ENCODE data around the gene OSGIN1. TPM values are rescaled to one million over a fixed set of nuclear protein-coding genes. Genes with fewer than 3 reads are reported as not detected.

OSGIN1 gene
- polyA plus RNA-seq, 1 donor from 2014 or later = 2.1 TPM

DNA sequence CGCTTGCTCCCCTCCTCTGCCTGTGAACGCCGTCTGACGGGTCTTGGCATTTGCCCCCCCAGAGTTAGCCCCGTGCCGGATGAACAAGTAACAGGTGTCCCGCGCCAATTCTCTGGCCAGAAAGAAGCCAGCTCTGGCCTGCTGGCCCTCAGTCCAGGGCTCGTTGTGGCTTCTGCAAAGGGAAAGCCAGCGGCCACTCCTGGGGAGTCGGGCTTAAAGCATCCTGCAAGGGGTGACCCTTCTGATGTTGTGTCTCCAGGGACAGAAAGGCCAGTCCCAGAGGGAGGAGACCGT is 18.4 kb upstream of the OSGIN1 start:
- H2AFZ ChIP-seq (ENCODE audit: low read depth, low read length) = no peak overlapping the region
- no peaks in the 10 kb centered on the region for H3K27me3 ChIP-seq (ENCODE audit: insufficient read depth, low read depth, low read length)
- no peak overlapping the region for H3K4me2 ChIP-seq (ENCODE audit: low read length)
- no peaks in the 10 kb centered on the region for H4K20me1 ChIP-seq (ENCODE audit: insufficient read depth)
- TF ChIP-seq SMC3 (conservative IDR thresholded peaks at IDR 0.05; ENCODE audit: poor library complexity) (no peak), POLR2AphosphoS5 (IDR thresholded peaks at IDR 0.05) (no peak), RAD21 (conservative IDR thresholded peaks at IDR 0.05) (no peak), EZH2 (IDR thresholded peaks at IDR 0.05; ENCODE audit: borderline replicate concordance, insufficient read depth, low read length, poor library complexity, severe bottlenecking) (no peak), MXI1 (conservative IDR thresholded peaks at IDR 0.05; ENCODE audit: poor library complexity, severe bottlenecking) (no peak)
- TF ChIP-seq, protein P1, sequence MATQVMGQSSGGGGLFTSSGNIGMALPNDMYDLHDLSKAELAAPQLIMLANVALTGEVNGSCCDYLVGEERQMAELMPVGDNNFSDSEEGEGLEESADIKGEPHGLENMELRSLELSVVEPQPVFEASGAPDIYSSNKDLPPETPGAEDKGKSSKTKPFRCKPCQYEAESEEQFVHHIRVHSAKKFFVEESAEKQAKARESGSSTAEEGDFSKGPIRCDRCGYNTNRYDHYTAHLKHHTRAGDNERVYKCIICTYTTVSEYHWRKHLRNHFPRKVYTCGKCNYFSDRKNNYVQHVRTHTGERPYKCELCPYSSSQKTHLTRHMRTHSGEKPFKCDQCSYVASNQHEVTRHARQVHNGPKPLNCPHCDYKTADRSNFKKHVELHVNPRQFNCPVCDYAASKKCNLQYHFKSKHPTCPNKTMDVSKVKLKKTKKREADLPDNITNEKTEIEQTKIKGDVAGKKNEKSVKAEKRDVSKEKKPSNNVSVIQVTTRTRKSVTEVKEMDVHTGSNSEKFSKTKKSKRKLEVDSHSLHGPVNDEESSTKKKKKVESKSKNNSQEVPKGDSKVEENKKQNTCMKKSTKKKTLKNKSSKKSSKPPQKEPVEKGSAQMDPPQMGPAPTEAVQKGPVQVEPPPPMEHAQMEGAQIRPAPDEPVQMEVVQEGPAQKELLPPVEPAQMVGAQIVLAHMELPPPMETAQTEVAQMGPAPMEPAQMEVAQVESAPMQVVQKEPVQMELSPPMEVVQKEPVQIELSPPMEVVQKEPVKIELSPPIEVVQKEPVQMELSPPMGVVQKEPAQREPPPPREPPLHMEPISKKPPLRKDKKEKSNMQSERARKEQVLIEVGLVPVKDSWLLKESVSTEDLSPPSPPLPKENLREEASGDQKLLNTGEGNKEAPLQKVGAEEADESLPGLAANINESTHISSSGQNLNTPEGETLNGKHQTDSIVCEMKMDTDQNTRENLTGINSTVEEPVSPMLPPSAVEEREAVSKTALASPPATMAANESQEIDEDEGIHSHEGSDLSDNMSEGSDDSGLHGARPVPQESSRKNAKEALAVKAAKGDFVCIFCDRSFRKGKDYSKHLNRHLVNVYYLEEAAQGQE (IDR thresholded peaks at IDR 0.05; ENCODE audit: borderline replicate concordance) = no peak
- TF ChIP-seq, protein P2, sequence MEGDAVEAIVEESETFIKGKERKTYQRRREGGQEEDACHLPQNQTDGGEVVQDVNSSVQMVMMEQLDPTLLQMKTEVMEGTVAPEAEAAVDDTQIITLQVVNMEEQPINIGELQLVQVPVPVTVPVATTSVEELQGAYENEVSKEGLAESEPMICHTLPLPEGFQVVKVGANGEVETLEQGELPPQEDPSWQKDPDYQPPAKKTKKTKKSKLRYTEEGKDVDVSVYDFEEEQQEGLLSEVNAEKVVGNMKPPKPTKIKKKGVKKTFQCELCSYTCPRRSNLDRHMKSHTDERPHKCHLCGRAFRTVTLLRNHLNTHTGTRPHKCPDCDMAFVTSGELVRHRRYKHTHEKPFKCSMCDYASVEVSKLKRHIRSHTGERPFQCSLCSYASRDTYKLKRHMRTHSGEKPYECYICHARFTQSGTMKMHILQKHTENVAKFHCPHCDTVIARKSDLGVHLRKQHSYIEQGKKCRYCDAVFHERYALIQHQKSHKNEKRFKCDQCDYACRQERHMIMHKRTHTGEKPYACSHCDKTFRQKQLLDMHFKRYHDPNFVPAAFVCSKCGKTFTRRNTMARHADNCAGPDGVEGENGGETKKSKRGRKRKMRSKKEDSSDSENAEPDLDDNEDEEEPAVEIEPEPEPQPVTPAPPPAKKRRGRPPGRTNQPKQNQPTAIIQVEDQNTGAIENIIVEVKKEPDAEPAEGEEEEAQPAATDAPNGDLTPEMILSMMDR (IDR thresholded peaks at IDR 0.05; ENCODE audit: poor library complexity, severe bottlenecking) = no peak
- no peak overlapping the region for H3K4me3 ChIP-seq (ENCODE audit: low read length)
- H3F3A ChIP-seq (ENCODE audit: insufficient read depth, low read length, poor library complexity, severe bottlenecking) = no peaks in the 10 kb centered on the region
- H3K27ac ChIP-seq (ENCODE audit: low read length) = no peak overlapping the region
- no peaks in the 10 kb centered on the region for H3K36me3 ChIP-seq (ENCODE audit: insufficient read depth, low read length)
- no peak overlapping the region for H3K9ac ChIP-seq (ENCODE audit: low read length)
- no peaks in the 10 kb centered on the region for H3K9me3 ChIP-seq (ENCODE audit: low read length)
- H3K9me2 ChIP-seq (ENCODE audit: insufficient read depth, low read length) = no peaks in the 10 kb centered on the region
- H3K79me2 ChIP-seq (replicated peaks; ENCODE audit: insufficient read depth, low read length) = no peaks in the 10 kb centered on the region

DNA sequence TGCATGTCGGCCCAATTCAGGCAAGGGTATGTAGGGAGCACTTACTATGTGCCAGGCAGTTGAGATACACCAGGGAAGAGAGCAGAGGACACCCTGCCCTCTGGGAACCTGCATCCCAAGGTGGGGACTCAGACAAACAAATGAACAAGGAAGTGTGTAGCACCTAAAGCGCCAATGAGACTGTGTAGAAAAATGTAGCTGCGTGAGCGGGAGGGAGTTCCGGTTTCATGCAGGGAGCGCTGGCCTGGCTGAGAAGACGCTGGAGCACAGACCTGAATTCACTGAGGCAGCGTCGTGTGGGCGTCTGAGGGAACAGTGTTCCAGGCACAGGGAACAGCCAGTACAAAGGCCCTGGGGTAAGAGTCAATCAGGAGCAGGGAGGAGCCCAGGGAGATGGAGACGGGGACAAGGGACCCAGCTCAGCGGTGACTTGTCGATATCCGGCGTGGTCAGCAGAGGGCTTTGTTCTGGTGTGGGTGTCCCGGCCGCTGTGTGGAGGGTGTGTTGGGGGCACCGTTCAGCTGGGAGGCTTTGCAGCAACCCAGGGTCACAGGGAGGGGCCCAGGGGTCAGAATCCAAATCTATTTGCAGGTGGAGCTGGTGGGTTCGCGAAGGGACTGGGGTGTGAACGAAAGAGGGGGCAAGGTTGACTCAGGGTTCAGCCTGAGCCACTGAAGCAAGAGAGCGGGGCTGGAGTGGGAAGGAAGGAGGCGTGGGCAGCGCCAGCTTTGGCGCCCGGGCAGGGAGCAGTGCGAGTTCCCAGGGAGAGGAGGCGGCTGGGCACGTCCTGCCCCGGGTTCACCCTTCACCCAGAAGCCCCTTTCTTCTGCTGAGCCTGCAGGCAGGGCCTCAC is 17.8 kb upstream of the OSGIN1 start:
- no peaks in the 10 kb centered on the region for H4K20me1 ChIP-seq (ENCODE audit: insufficient read depth)

More for the DNA sequence above, 17.8 kb upstream of the OSGIN1 start:
- Histone ChIP-seq H3K9me3 (ENCODE audit: low read length) (no peaks in the 10 kb centered on the region), H3K27me3 (ENCODE audit: insufficient read depth, low read depth, low read length) (no peaks in the 10 kb centered on the region), H3K4me3 (ENCODE audit: low read length) (no peak overlapping the region), H2AFZ (ENCODE audit: low read depth, low read length) (no peak overlapping the region), H3K9ac (ENCODE audit: low read length) (no peak overlapping the region), H3K4me2 (ENCODE audit: low read length) (no peak overlapping the region), H3K36me3 (ENCODE audit: insufficient read depth, low read length) (no peaks in the 10 kb centered on the region), H3K27ac (ENCODE audit: low read length) (no peak overlapping the region), H3K9me2 (ENCODE audit: insufficient read depth, low read length) (no peaks in the 10 kb centered on the region), H3K79me2 (replicated peaks; ENCODE audit: insufficient read depth, low read length) (no peaks in the 10 kb centered on the region), H3F3A (ENCODE audit: insufficient read depth, low read length, poor library complexity, severe bottlenecking) (no peaks in the 10 kb centered on the region)
- TF ChIP-seq POLR2AphosphoS5 (IDR thresholded peaks at IDR 0.05) (no peak), EP300 (conservative IDR thresholded peaks at IDR 0.05; ENCODE audit: poor library complexity, severe bottlenecking) (no peak)
- TF ChIP-seq, protein P1 (IDR thresholded peaks at IDR 0.05; ENCODE audit: borderline replicate concordance) = no peak
